Measurements from ENCODE around the gene ARMCX2.
A peak's percentile ranks its signal among the peaks of the same experiment; 100 is the strongest.
"Not testable (repeated sequence)": the region's sequence is repeated elsewhere in the genome, so short reads cannot be mapped to it uniquely, and the experiment has no call there.

Gene ARMCX2

DNA sequence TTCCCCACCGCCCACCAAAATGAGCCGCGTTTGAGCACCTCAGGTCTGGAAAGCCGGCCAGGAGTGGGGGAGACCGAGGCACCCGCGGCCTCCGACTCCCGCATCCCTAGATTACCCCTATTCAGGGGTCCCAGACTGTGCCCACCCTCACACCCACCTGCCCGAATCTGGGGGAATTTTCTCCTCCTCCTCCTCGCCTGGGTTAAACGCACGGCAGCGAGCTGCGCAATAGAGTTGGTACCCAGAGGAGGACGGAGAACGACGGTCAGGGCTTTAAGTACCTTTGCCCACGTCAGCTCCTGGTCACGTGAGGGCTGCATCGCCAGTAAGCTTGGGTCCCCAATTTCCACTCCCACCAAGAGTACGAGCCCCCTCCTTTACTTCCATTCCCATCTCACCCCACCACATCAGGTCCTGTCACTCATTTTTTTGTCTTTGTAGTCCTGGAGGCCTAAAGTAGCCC, at the start of gene ARMCX2:
Gene ARMCX2, minus strand, starts transcription at position 250 of the 463 bp plus-strand sequence. CDS start 2,262 bp downstream, outside the sequence.
- no peak for DNase-seq

GRCh38 chrX:101709384-101709783, 49.7 kb upstream of the ARMCX2 start:
- no peak for DNase-seq

GRCh38 chrX:101708163-101708562, 48.5 kb upstream of the ARMCX2 start:
- DNase-seq: no peak

GRCh38 chrX:101693476-101693875, 33.8 kb upstream of the ARMCX2 start:
- no peak for DNase-seq

GRCh38 chrX:101691835-101692234, 32.2 kb upstream of the ARMCX2 start:
- no peak for DNase-seq

DNA sequence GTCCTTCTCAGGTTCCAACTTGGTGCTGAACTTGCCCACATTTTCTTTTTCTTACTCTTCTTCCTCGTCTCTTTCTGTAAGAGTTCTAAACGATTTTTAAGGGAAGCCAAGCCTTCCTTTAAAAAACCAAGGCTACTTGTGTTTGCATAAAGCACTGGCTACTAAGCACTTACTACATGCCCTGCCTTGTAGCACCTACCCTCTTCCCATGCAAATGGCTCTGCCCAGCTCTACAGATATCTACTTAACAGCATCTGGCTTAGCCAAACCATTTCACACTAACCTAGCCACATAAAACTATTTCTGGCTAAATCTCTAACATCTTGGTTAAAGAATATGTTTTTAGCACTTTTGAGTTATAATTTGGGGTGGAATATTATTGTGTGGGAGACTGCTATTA, 26.9 kb upstream of the ARMCX2 start:
- DNase-seq: no peak

DNA sequence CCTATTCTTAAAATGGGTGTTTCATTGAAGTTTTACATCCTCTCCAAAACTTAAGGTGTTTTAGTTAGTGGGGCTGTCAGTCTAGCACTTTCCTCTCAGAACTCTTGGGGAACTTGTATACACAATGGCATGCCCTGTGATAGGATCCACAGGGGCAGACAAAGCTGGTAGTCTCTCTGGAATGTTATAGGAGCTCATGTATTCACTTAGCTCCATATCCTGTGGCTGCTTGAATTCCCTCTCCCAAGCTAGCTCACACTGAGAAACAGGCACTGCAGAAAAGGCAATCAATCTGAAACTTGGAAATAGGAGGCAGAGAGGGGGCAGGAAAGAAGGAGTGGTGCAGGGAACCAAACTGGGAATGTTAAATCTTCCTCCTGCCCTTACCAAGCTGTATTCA, 26.3 kb upstream of the ARMCX2 start:
- no peak for DNase-seq

- DNase-seq: no peak
Observed at GRCh38 chrX:101682723-101683122, 23.1 kb upstream of the ARMCX2 start.

- no peak for DNase-seq
Observed at GRCh38 chrX:101677028-101677427, 17.4 kb upstream of the ARMCX2 start.

- no peak for DNase-seq
Observed at GRCh38 chrX:101676571-101676970, 16.9 kb upstream of the ARMCX2 start.

- DNase-seq: no peak
Observed at GRCh38 chrX:101668143-101668542, 8.5 kb upstream of the ARMCX2 start.

GRCh38 chrX:101658661-101659491, 774 bp downstream of the ARMCX2 start:
- no peak for DNase-seq

DNA sequence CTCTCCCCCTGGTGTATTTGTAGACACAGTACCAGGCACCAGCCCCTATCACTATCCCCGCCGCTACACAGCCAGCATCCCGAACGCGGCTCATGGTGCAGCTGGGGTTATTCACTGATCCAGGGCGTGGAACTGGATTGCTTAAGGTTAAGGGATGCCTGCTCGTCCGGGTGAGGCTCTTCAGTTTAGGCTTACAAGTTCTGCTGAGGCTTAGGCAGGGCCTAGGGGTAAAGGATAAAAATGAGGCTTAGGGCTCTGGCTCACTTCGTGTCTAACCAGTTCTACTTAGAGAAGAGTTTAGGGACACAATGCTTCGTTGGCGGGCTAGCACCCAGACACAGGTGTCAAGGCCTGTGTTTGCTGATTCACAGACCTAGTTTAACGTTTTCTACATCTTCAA, 2.2 kb downstream of the ARMCX2 start:
- DNase-seq: no peak

- DNase-seq: no peak
Observed at GRCh38 chrX:101656817-101657216, 2.8 kb downstream of the ARMCX2 start.

DNA sequence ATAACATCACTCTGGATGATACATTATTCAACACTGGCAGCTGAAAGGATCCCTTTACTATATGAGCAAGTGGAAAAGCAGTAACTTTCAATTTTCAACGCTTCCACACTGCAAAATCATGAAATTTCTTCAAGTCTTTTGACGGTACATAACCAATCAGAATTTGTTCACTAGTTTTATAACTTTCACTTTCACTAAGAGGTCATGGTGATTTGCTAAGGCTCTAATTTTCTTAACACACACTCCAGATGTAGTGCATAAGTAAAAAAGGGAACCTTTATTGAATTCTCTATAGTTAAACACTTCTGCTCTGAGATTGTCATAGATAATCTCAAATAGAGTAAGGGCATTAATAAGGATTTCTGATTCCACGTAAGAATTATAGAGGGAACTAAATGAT, 4.1 kb downstream of the ARMCX2 start:
- no peak for DNase-seq

DNA sequence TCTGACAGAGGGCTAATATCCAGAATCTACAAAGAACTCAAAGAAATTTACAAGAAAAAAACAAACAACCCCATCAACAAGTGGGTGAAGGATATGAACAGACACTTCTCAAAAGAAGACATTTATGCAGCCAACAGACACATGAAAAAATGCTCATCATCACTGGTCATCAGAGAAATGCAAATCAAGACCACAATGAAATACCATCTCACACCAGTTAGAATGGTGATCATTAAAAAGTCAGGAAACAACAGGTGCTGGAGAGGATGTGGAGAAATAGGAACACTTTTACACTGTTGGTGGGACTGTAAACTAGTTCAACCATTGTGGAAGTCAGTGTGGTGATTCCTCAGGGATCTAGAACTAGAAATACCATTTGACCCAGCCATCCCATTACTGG, 11.9 kb downstream of the ARMCX2 start:
- DNase-seq: not testable (repeated sequence)

DNA sequence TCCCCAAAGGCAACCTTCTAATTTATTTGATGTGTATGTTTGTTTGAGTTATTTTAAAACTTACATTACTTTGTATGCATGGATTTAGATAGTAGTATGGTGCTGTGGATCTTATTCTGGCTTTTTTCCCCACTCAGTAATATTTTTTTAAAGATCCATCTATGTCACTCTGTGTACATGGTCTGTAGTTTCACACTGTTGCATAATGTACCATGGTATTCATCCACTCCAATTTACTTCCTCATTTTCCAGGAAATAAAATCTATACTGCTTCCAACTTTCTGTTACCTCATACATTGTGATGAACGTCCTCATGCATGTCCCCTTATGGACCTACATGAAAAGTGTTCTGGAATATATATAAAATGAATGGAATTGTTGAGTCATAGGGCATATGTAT, 17.6 kb downstream of the ARMCX2 start:
- no peak for DNase-seq

GRCh38 chrX:101639583-101639982, 20.1 kb downstream of the ARMCX2 start:
- no peak for DNase-seq

- peak; percentile 44 for DNase-seq
Observed at GRCh38 chrX:101619364-101619763, 40.3 kb downstream of the ARMCX2 start.

- DNase-seq: peak; percentile 70
Observed at GRCh38 chrX:101617211-101618191, 42.1 kb downstream of the ARMCX2 start, which contains the start of gene ARMCX6. Gene ARMCX6 (minus strand): TSS chrX:101618000. CDS start chrX:101616620, 1,380 bp downstream.

DNA sequence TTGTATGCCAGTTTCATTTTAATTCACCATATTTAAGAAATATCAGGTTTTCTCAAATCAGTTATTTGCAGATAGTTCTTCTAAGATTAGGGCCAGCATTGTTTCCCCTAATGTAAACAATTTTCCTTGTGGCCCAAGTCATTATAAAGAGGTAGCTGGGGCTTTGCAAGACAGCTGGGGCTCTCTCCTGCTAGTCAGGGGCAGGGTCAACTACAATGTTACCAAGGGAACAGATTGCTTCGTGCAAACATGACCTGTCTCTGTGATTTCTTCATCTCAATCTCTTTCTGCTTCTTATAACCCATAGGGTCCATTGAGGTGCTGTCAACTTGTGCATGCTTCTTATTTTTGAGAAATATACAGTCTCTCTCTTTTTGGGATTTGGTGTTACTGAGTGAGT, 53.9 kb downstream of the ARMCX2 start:
- no peak for DNase-seq
